GM19025 (cell line): Measurements from ENCODE around the gene COBL.

Experiments
- ATAC-seq: cut with Tn5 transposase; IDR thresholded peaks from one replicate; pipeline ENCODE4 v1.9.1; 2021; ENCODE audit warnings: mild to moderate bottlenecking, low read depth, moderate library complexity; ENCODE audit not compliant: unreplicated experiment

COBL gene

GRCh38 chr7:51328351-51328801 is 11.8 kb upstream of the COBL start:
- no peak for ATAC-seq

- no peak for ATAC-seq
Observed at GRCh38 chr7:51327287-51327717, 10.7 kb upstream of the COBL start.

GRCh38 chr7:51326656-51327286 is 10.2 kb upstream of the COBL start:
- ATAC-seq: no peak

GRCh38 chr7:51325908-51326307 is 9.3 kb upstream of the COBL start:
- no peak for ATAC-seq

- no peak for ATAC-seq
Observed at GRCh38 chr7:51325261-51325676, 8.7 kb upstream of the COBL start.

GRCh38 chr7:51324206-51324898 is 7.7 kb upstream of the COBL start:
- ATAC-seq: no peak

GRCh38 chr7:51321961-51322515 is 5.4 kb upstream of the COBL start:
- no peak for ATAC-seq

GRCh38 chr7:51318886-51319579 is 2.4 kb upstream of the COBL start:
- no peak for ATAC-seq

GRCh38 chr7:51318001-51318400 is 1.4 kb upstream of the COBL start:
- no peak for ATAC-seq

- no peak for ATAC-seq
Observed at GRCh38 chr7:51317582-51317910, 937 bp upstream of the COBL start.

GRCh38 chr7:51316262-51316665 is 345 bp downstream of the COBL start:
- ATAC-seq: no peak

GRCh38 chr7:51315393-51316261 is 982 bp downstream of the COBL start:
- no peak for ATAC-seq

GRCh38 chr7:51314726-51315125 is 1.9 kb downstream of the COBL start:
- no peak for ATAC-seq

- ATAC-seq: no peak
Observed at GRCh38 chr7:51313738-51314425, 2.7 kb downstream of the COBL start.

GRCh38 chr7:51312951-51313737 is 3.5 kb downstream of the COBL start:
- no peak for ATAC-seq

- no peak for ATAC-seq
Observed at GRCh38 chr7:51311166-51311565, 5.4 kb downstream of the COBL start.

- ATAC-seq: no peak
Observed at GRCh38 chr7:51310131-51310583, 6.5 kb downstream of the COBL start.

- ATAC-seq: no peak
Observed at GRCh38 chr7:51309361-51310130, 7.1 kb downstream of the COBL start.
